HepG2 (cell line): ENCODE measurements around the gene MAGI1. TPM values are rescaled to one million over a fixed set of nuclear protein-coding genes. Genes with fewer than 3 reads are reported as not detected.

Experiments
- JDP2 ChIP-seq: sonication (generic); formaldehyde crosslinking; IDR thresholded peaks from 2 replicates; pipeline ENCODE4 v1.8.1; 2022; ENCODE audit warnings: missing genetic modification reagents, borderline replicate concordance
- KLF16 ChIP-seq, 2 experiments: sonication (generic) in 1 of 2; formaldehyde crosslinking in 1 of 2; IDR thresholded peaks; 2 replicates each; pipeline versions ENCODE4 v1.6.1 to v1.8.0; 2016 to 2023; ENCODE audit warnings: missing genetic modification reagents in 2 of 2, missing compliant biosample characterization in 1 of 2
- RFXAP ChIP-seq: sonication (generic); formaldehyde crosslinking; IDR thresholded peaks from 2 replicates; pipeline ENCODE4 v1.4.0; 2020; ENCODE audit warnings: missing genetic modification reagents, borderline replicate concordance
- SNAI1 ChIP-seq: sonication (generic); formaldehyde crosslinking; IDR thresholded peaks from 2 replicates; pipeline ENCODE4 v1.5.0; 2020; ENCODE audit warnings: mild to moderate bottlenecking, missing genetic modification reagents, borderline replicate concordance
- TCF7 ChIP-seq: sonication (generic); IDR thresholded peaks from 2 replicates; pipeline ENCODE4 v1.6.1; 2016; ENCODE audit warnings: antibody characterized with exemption, low read depth
- ZFP36 ChIP-seq: fragments of 150-350 bp; IDR thresholded peaks from 2 replicates; pipeline ENCODE4 v1.6.1; 2018; ENCODE audit warnings: borderline replicate concordance, low read length, low read depth; ENCODE audit not compliant: partially characterized antibody
- ZNF318 ChIP-seq: sonication (generic); formaldehyde crosslinking; IDR thresholded peaks from 2 replicates; pipeline ENCODE4 v1.4.0; 2020; ENCODE audit warnings: mild to moderate bottlenecking, missing genetic modification reagents
- ZNF367 ChIP-seq: sonication (generic); formaldehyde crosslinking; IDR thresholded peaks from 2 replicates; pipeline ENCODE4 v1.4.0; 2020; ENCODE audit warnings: missing genetic modification reagents, borderline replicate concordance
- ZNF431 ChIP-seq: sonication (generic); formaldehyde crosslinking; IDR thresholded peaks from 2 replicates; pipeline ENCODE4 v1.9.0; 2022; ENCODE audit warnings: missing genetic modification reagents, low read depth, mild to moderate bottlenecking, borderline replicate concordance
- ZNF841 ChIP-seq: sonication (generic); formaldehyde crosslinking; IDR thresholded peaks from 2 replicates; pipeline ENCODE4 v1.8.1; 2023; ENCODE audit warnings: missing genetic modification reagents, borderline replicate concordance
- ZNF878 ChIP-seq: sonication (generic); formaldehyde crosslinking; IDR thresholded peaks from 2 replicates; pipeline ENCODE4 v1.8.1; 2023; ENCODE audit warnings: mild to moderate bottlenecking, missing genetic modification reagents, moderate library complexity
- polyA plus RNA-seq, 8 experiments: library from polyadenylated mRNA; depleted of rRNA in 3 of 8; stranded (reverse) in 7 of 8; unstranded in 1 of 8; fragments of >200 nt; fragmentation: Illumina TruSeq in 4 of 8; extraction: Trizol in 4 of 8; gene quantifications; 2 replicates each; pipeline versions ENCODE4 v1.2.1 to v1.2.3, GENCODE V29; 2011 to 2016; ENCODE audit warnings: low read depth in 4 of 8, missing spikeins in 1 of 8, mixed read lengths in 1 of 8; ENCODE audit not compliant: insufficient read depth in 1 of 8
- total RNA-seq, 5 experiments: library from RNA; depleted of rRNA; stranded (reverse); fragments of >200 nt; fragmentation: Illumina TruSeq; extraction: Trizol; gene quantifications; 2 replicates each; pipeline ENCODE4 v1.2.3, GENCODE V29; 2016; ENCODE audit warnings: low read depth in 1 of 5
- TF ChIP-seq, protein P1 (sequence below): sonication (generic); formaldehyde crosslinking; IDR thresholded peaks from 2 replicates; pipeline ENCODE4 v1.8.0; 2022; ENCODE audit warnings: mild to moderate bottlenecking, missing genetic modification reagents, moderate library complexity

The MAGI1 gene
- total and polyA plus RNA-seq, 2 of the 13 experiments (the other 11 are each of a cell fraction or from before 2014, with no cell fraction given): 22.2 to 26.0 TPM

GRCh38 chr3:65953881-65954733, 84.6 kb downstream of the MAGI1 start (continued):
- TF ChIP-seq, protein P1, sequence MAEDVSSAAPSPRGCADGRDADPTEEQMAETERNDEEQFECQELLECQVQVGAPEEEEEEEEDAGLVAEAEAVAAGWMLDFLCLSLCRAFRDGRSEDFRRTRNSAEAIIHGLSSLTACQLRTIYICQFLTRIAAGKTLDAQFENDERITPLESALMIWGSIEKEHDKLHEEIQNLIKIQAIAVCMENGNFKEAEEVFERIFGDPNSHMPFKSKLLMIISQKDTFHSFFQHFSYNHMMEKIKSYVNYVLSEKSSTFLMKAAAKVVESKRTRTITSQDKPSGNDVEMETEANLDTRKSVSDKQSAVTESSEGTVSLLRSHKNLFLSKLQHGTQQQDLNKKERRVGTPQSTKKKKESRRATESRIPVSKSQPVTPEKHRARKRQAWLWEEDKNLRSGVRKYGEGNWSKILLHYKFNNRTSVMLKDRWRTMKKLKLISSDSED (CRISPR knock-in tag): no peak
- TF ChIP-seq ZNF841 (CRISPR knock-in tag): no peak
- no peak for TF ChIP-seq JDP2
- no peak for TF ChIP-seq ZNF431 (CRISPR knock-in tag)
- no peak for TF ChIP-seq RFXAP (CRISPR knock-in tag)
- no peak for TF ChIP-seq ZNF318
- TF ChIP-seq ZFP36: no peak
- TF ChIP-seq ZNF878 (CRISPR knock-in tag): no peak
- peak; percentile 11; the same call in 1 of the 2 replicates for TF ChIP-seq TCF7
- TF ChIP-seq SNAI1 (CRISPR knock-in tag): no peak; the same call in 1 of the 2 replicates
- TF ChIP-seq ZNF367 (CRISPR knock-in tag): no peak
- no peak; a peak in 1 of 4 replicates for TF ChIP-seq KLF16 (CRISPR knock-in tag; IDR thresholded peaks at IDR 0.05)
